ENCODE results near the gene CASZ1. TPM values are rescaled to one million over a fixed set of nuclear protein-coding genes. Genes with fewer than 3 reads are reported as not detected.
A peak's percentile ranks its signal among the peaks of the same experiment; 100 is the strongest.

Gene CASZ1
- total RNA-seq, 4 donors from 2014 or later, result 22.1 to 47.4 (median 28.0) TPM

DNA sequence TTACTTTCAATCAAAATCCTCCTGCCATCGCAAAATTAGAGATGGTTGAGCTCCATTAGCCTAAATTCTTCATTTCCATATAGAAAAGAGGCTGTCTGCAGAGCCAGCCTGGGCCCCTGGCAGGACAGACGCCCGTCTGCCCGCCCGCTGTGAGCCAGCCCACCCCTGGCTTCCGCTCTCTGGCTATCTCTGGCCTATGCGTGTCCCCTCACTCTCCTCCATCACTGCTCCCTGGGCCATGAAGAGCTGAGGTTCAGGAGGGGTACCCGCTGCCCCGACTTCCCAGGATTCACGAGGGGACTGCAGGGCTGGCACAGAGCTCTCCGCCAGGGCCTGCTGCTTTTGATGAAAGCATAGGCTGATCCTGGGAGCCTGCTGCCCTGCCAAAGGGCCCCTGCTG, 117.6 kb downstream of the CASZ1 start:
- Histone ChIP-seq H3K9me3 (no peaks in the 10 kb centered on the region), H3K36me3 (no peaks in the 10 kb centered on the region), H3K4me3 (peak overlapping the region in 1 of 2 donors; percentile 4), H3K4me1 (peaks cover 0 to 100% (median 57%) of the 10 kb centered on the region in 3 donors), H3K27me3 (no peaks in the 10 kb centered on the region), H3K27ac (peak overlapping the region in 3 of 4 donors; percentile 89 to 95 (median 90))
- 80% methylated on average over 6 of the region's 11 CpGs; no CpG with 5 or more reads in 1 of the 2 donors for WGBS, 2 donors (ENCODE audit: low coverage in 1 of 2)
- ATAC-seq, result no peak
- no peak for TF ChIP-seq EP300 (IDR thresholded peaks at IDR 0.05)
- TF ChIP-seq POLR2A (IDR thresholded peaks at IDR 0.05), result no peak
- TF ChIP-seq, protein P1, sequence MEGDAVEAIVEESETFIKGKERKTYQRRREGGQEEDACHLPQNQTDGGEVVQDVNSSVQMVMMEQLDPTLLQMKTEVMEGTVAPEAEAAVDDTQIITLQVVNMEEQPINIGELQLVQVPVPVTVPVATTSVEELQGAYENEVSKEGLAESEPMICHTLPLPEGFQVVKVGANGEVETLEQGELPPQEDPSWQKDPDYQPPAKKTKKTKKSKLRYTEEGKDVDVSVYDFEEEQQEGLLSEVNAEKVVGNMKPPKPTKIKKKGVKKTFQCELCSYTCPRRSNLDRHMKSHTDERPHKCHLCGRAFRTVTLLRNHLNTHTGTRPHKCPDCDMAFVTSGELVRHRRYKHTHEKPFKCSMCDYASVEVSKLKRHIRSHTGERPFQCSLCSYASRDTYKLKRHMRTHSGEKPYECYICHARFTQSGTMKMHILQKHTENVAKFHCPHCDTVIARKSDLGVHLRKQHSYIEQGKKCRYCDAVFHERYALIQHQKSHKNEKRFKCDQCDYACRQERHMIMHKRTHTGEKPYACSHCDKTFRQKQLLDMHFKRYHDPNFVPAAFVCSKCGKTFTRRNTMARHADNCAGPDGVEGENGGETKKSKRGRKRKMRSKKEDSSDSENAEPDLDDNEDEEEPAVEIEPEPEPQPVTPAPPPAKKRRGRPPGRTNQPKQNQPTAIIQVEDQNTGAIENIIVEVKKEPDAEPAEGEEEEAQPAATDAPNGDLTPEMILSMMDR (IDR thresholded peaks at IDR 0.05), result no peak
- no peak for TF ChIP-seq POLR2AphosphoS5 (IDR thresholded peaks at IDR 0.05)

DNA sequence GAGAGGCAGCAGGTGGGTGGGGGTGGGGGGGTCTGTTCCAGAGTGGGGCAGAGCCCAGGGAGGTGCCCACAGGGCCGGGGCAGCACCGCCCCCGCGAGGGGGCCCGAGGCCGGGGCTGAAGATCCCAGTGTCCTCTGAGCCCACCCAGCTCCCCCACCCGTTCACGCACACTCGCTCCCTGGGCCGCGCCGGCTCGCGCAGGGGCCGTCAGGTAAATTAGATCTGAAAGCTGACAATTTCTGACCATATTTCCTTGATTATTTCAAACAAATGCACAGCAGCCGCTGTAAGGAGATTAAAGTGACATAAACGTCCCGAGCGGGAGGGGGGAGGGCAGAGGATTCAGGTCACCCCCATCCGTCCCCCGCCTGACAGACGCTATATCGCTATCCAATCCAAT, 118.0 kb downstream of the CASZ1 start:
- H3K4me3 ChIP-seq, result no peak overlapping the region
- peak overlapping the region in 3 of 4 donors; percentile 89 to 95 (median 90) for H3K27ac ChIP-seq
- TF ChIP-seq, protein P1 (IDR thresholded peaks at IDR 0.05), result no peak
- TF ChIP-seq POLR2A (IDR thresholded peaks at IDR 0.05) (no peak), POLR2AphosphoS5 (IDR thresholded peaks at IDR 0.05) (no peak), EP300 (IDR thresholded peaks at IDR 0.05) (no peak)
- H3K4me1 ChIP-seq, result peaks cover 0 to 100% (median 57%) of the 10 kb centered on the region in 3 donors
- no peaks in the 10 kb centered on the region for H3K9me3 ChIP-seq
- no peaks in the 10 kb centered on the region for H3K36me3 ChIP-seq
- WGBS, 2 donors (ENCODE audit: low coverage in 1 of 2), result 62 to 72% methylated on average over 13 to 19 of the region's 23 CpGs
- no peaks in the 10 kb centered on the region for H3K27me3 ChIP-seq
- no peak for ATAC-seq

DNA sequence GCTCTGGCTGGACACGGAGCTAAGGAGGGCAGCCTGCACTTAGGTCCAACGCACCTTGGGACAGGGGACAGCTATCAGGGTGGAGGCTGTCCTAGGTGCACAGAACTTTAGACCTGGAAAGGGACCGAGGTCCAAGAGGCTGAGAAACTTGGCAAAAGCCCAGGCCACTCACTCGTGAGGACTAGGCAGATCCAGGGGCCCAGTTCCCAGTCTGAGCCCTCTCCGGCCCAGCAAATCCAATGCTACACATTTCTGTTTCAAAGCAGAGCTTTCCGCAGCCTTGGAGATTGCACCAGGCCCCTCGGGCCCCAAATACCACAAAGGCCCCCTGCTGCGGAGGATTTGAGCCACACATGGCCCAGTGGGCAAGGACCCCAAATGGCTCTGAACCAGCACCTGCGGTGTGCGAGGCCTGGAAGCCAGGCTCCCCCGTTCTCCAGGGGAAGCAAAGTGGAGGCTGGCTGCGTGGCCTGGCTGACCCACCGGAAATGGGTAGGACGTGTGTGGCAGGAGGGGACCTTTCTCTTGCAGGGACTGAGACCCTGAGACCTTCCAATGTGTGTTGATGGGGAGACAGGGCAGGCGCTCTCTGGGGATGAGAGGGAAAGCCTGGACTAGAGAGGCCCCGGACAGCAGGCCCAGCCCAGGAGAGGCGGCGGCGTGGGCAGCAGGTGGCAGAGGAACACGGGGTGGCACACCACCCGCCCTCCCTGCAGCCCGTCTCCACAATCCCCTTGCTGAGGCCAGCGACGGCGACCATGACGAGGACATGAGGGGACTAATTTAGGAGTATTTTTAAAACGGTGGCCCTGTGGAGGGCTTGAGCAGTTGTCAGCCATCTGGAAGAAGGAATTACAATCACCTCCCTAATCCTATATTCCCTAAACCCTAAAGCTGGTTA, 118.7 kb downstream of the CASZ1 start:
- Histone ChIP-seq H3K4me3 (no peak overlapping the region), H3K27me3 (no peaks in the 10 kb centered on the region), H3K27ac (peak overlapping the region in 3 of 4 donors; percentile 89 to 95 (median 90)), H3K4me1 (peaks cover 0 to 100% (median 56%) of the 10 kb centered on the region in 3 donors), H3K36me3 (no peaks in the 10 kb centered on the region), H3K9me3 (no peaks in the 10 kb centered on the region)
- no peak for ATAC-seq
- no peak for TF ChIP-seq EP300 (IDR thresholded peaks at IDR 0.05)
- TF ChIP-seq POLR2AphosphoS5 (IDR thresholded peaks at IDR 0.05), result no peak
- no peak for TF ChIP-seq POLR2A (IDR thresholded peaks at IDR 0.05)
- TF ChIP-seq, protein P1 (IDR thresholded peaks at IDR 0.05), result no peak
- 50% methylated on average over 2 of the region's 27 CpGs; no CpG with 5 or more reads in 1 of the 2 donors for WGBS, 2 donors (ENCODE audit: low coverage in 1 of 2)

DNA sequence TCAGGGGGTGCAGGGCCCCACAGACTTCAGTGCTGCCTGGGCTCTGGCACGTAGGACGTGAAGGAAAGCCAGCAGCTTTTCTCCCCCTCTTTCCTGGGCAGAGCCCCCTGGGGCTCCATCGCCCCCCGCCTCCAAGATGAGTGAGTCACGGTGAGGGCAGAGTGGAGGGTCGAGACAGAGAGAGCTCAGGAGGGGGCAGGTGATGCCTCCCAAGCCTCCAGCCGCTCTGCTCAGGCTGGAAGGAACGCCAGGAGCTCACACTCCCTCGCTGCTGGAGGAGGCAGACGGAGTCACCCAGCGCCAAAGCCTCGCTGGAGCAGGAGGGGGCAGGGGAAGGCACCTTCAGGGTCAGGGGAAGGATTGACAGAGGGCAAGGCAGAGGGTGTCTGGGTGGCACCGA, 119.5 kb downstream of the CASZ1 start:
- 20% methylated on average over 2 of the region's 13 CpGs; no CpG with 5 or more reads in 1 of the 2 donors for WGBS, 2 donors (ENCODE audit: low coverage in 1 of 2)
- no peaks in the 10 kb centered on the region for H3K36me3 ChIP-seq
- H3K27me3 ChIP-seq, result no peaks in the 10 kb centered on the region
- ATAC-seq, result no peak
- no peak overlapping the region for H3K4me3 ChIP-seq
- no peaks in the 10 kb centered on the region for H3K9me3 ChIP-seq
- peaks cover 0 to 100% (median 52%) of the 10 kb centered on the region in 3 donors for H3K4me1 ChIP-seq
- peak overlapping the region in 3 of 4 donors; percentile 89 to 95 (median 90) for H3K27ac ChIP-seq
- TF ChIP-seq EP300 (IDR thresholded peaks at IDR 0.05), result no peak
- TF ChIP-seq POLR2A (IDR thresholded peaks at IDR 0.05), result no peak
- TF ChIP-seq, protein P1 (IDR thresholded peaks at IDR 0.05), result no peak
- no peak for TF ChIP-seq POLR2AphosphoS5 (IDR thresholded peaks at IDR 0.05)
